Measurements from ENCODE around the gene CCDC186. TPM values are rescaled to one million over a fixed set of nuclear protein-coding genes. Genes with fewer than 3 reads are reported as not detected.

Gene CCDC186
- total and polyA plus RNA-seq, 2 of the 13 experiments (the other 11 are each of a cell fraction or from before 2014, with no cell fraction given), result 4.2 to 11.8 TPM

DNA sequence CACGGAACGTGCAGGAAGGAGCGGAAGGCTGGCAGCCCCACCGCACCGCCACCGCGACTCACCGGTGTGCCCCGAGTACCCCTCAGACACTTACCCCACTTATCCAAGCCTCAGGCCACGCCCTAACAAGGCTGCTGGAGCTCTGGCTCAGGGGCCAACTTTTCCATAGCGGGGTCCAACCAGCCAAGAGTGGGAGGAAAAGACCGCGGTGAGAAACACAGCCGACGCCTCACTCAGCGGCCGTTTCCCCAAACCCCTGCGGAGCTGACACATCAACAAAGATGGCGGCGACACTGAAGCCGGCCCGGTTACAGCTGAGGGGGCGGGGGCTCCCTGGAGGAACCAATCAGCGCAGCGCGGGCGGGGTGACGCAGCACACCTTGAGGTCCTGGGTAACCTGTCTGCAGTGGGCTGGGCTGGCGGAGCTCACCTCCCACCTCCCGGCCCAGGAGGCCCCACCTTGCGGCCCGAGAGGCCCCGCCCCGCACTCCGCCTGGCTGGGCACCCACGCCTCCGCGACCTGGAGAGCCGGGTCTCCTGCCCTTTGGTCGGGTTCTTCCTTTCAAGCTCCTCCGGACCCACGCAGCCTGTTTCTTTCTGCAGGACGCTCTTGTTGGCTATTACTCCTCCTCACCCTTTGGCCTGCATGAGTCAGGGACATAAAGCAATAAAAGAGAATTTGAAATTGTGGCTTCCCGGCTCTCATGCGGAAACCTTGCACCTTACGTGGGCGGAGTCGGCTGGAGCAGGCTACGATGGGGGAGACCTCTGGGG, at the start of gene CCDC186 (continued):
- TF ChIP-seq PLRG1 (conservative IDR thresholded peaks at IDR 0.05) (no peak), KLF16 (CRISPR knock-in tag; IDR thresholded peaks at IDR 0.05) (0 out of 4 replicates have a peak, but pooled peaks of 1 of the 2 experiments have one; percentile 63), ZBTB7A (CRISPR knock-in tag; IDR thresholded peaks at IDR 0.05) (0 out of 2 replicates have a peak, but pooled peaks have one; percentile 5), ZNF10 (CRISPR knock-in tag; IDR thresholded peaks at IDR 0.05; ENCODE audit: borderline replicate concordance, low read depth) (no peak), ZNF180 (CRISPR knock-in tag; IDR thresholded peaks at IDR 0.05; ENCODE audit: borderline replicate concordance, low read depth) (no peak), ZNF619 (CRISPR knock-in tag; IDR thresholded peaks at IDR 0.05) (no peak), ZNF737 (CRISPR knock-in tag; IDR thresholded peaks at IDR 0.05; ENCODE audit: borderline replicate concordance) (no peak), PAF1 (CRISPR knock-in tag; IDR thresholded peaks at IDR 0.05) (no peak), ZNF264 (CRISPR knock-in tag; IDR thresholded peaks at IDR 0.05) (no peak), NPAS2 (CRISPR knock-in tag; IDR thresholded peaks at IDR 0.05; ENCODE audit: borderline replicate concordance) (no peak), NR1H2 (CRISPR knock-in tag; IDR thresholded peaks at IDR 0.05; ENCODE audit: borderline replicate concordance, low read depth) (no peak), NCOR1 (IDR thresholded peaks at IDR 0.05; ENCODE audit: borderline replicate concordance, low read length) (no peak), ZNF777 (CRISPR knock-in tag; IDR thresholded peaks at IDR 0.05) (no peak), FLYWCH1 (CRISPR knock-in tag; IDR thresholded peaks at IDR 0.05) (no peak)
- TF ChIP-seq, protein P1, sequence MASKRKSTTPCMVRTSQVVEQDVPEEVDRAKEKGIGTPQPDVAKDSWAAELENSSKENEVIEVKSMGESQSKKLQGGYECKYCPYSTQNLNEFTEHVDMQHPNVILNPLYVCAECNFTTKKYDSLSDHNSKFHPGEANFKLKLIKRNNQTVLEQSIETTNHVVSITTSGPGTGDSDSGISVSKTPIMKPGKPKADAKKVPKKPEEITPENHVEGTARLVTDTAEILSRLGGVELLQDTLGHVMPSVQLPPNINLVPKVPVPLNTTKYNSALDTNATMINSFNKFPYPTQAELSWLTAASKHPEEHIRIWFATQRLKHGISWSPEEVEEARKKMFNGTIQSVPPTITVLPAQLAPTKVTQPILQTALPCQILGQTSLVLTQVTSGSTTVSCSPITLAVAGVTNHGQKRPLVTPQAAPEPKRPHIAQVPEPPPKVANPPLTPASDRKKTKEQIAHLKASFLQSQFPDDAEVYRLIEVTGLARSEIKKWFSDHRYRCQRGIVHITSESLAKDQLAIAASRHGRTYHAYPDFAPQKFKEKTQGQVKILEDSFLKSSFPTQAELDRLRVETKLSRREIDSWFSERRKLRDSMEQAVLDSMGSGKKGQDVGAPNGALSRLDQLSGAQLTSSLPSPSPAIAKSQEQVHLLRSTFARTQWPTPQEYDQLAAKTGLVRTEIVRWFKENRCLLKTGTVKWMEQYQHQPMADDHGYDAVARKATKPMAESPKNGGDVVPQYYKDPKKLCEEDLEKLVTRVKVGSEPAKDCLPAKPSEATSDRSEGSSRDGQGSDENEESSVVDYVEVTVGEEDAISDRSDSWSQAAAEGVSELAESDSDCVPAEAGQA (IDR thresholded peaks at IDR 0.05; ENCODE audit: low read depth), result peak; percentile 96
- TF ChIP-seq, protein P1 (CRISPR knock-in tag; IDR thresholded peaks at IDR 0.05; ENCODE audit: borderline replicate concordance), result no peak
- TF ChIP-seq, protein P2, sequence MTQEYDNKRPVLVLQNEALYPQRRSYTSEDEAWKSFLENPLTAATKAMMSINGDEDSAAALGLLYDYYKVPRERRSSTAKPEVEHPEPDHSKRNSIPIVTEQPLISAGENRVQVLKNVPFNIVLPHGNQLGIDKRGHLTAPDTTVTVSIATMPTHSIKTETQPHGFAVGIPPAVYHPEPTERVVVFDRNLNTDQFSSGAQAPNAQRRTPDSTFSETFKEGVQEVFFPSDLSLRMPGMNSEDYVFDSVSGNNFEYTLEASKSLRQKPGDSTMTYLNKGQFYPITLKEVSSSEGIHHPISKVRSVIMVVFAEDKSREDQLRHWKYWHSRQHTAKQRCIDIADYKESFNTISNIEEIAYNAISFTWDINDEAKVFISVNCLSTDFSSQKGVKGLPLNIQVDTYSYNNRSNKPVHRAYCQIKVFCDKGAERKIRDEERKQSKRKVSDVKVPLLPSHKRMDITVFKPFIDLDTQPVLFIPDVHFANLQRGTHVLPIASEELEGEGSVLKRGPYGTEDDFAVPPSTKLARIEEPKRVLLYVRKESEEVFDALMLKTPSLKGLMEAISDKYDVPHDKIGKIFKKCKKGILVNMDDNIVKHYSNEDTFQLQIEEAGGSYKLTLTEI (CRISPR knock-in tag; conservative IDR thresholded peaks at IDR 0.05), result no peak
- TF ChIP-seq, protein P3, sequence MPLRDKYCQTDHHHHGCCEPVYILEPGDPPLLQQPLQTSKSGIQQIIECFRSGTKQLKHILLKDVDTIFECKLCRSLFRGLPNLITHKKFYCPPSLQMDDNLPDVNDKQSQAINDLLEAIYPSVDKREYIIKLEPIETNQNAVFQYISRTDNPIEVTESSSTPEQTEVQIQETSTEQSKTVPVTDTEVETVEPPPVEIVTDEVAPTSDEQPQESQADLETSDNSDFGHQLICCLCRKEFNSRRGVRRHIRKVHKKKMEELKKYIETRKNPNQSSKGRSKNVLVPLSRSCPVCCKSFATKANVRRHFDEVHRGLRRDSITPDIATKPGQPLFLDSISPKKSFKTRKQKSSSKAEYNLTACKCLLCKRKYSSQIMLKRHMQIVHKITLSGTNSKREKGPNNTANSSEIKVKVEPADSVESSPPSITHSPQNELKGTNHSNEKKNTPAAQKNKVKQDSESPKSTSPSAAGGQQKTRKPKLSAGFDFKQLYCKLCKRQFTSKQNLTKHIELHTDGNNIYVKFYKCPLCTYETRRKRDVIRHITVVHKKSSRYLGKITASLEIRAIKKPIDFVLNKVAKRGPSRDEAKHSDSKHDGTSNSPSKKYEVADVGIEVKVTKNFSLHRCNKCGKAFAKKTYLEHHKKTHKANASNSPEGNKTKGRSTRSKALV (CRISPR knock-in tag; IDR thresholded peaks at IDR 0.05), result no peak; the same call in none of the 2 replicates

Data from HepG2 (cell line).